ENCODE measurements around the gene LMX1A.

DNA sequence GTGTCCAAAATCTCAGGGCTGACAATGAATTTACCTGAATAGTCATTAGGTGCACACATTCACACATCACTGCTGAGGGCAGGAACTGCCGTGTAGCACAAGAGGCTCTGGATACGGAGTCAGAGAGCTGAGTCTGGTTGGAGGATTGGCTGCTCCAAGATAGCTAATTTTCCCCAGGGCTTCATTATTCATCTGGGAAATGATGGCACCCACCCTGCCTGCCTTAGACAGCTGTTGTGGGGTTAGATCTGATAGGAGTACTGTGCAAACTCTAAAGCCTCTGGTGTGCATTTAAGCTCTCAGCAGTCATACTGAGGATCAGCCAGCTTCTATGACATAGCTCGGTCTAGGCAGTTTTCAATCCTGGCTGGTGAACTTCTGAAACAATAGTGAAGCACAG, 67.0 kb downstream of the LMX1A start:
- TF ChIP-seq CTCF (IDR thresholded peaks at IDR 0.05; ENCODE audit: low read depth, low read length, missing input control) (no peak), TAF1 (conservative IDR thresholded peaks at IDR 0.05) (no peak), RAD21 (IDR thresholded peaks at IDR 0.05) (no peak), GABPA (IDR thresholded peaks at IDR 0.05 in 1 of 2, conservative IDR thresholded peaks at IDR 0.05 in 1 of 2) (no peak), HNF4A (conservative IDR thresholded peaks at IDR 0.05) (no peak)
- TF ChIP-seq, protein P1, sequence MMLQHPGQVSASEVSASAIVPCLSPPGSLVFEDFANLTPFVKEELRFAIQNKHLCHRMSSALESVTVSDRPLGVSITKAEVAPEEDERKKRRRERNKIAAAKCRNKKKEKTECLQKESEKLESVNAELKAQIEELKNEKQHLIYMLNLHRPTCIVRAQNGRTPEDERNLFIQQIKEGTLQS (IDR thresholded peaks at IDR 0.05), result no peak
- TF ChIP-seq, protein P2, sequence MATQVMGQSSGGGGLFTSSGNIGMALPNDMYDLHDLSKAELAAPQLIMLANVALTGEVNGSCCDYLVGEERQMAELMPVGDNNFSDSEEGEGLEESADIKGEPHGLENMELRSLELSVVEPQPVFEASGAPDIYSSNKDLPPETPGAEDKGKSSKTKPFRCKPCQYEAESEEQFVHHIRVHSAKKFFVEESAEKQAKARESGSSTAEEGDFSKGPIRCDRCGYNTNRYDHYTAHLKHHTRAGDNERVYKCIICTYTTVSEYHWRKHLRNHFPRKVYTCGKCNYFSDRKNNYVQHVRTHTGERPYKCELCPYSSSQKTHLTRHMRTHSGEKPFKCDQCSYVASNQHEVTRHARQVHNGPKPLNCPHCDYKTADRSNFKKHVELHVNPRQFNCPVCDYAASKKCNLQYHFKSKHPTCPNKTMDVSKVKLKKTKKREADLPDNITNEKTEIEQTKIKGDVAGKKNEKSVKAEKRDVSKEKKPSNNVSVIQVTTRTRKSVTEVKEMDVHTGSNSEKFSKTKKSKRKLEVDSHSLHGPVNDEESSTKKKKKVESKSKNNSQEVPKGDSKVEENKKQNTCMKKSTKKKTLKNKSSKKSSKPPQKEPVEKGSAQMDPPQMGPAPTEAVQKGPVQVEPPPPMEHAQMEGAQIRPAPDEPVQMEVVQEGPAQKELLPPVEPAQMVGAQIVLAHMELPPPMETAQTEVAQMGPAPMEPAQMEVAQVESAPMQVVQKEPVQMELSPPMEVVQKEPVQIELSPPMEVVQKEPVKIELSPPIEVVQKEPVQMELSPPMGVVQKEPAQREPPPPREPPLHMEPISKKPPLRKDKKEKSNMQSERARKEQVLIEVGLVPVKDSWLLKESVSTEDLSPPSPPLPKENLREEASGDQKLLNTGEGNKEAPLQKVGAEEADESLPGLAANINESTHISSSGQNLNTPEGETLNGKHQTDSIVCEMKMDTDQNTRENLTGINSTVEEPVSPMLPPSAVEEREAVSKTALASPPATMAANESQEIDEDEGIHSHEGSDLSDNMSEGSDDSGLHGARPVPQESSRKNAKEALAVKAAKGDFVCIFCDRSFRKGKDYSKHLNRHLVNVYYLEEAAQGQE (IDR thresholded peaks at IDR 0.05), result no peak
- TF ChIP-seq, protein P3, sequence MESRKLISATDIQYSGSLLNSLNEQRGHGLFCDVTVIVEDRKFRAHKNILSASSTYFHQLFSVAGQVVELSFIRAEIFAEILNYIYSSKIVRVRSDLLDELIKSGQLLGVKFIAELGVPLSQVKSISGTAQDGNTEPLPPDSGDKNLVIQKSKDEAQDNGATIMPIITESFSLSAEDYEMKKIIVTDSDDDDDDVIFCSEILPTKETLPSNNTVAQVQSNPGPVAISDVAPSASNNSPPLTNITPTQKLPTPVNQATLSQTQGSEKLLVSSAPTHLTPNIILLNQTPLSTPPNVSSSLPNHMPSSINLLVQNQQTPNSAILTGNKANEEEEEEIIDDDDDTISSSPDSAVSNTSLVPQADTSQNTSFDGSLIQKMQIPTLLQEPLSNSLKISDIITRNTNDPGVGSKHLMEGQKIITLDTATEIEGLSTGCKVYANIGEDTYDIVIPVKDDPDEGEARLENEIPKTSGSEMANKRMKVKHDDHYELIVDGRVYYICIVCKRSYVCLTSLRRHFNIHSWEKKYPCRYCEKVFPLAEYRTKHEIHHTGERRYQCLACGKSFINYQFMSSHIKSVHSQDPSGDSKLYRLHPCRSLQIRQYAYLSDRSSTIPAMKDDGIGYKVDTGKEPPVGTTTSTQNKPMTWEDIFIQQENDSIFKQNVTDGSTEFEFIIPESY (IDR thresholded peaks at IDR 0.05), result no peak
- TF ChIP-seq, protein P4, sequence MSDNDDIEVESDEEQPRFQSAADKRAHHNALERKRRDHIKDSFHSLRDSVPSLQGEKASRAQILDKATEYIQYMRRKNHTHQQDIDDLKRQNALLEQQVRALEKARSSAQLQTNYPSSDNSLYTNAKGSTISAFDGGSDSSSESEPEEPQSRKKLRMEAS (IDR thresholded peaks at IDR 0.05), result no peak

All from liver (tissue), 3 donors.